HepG2 (cell line): ENCODE results near the gene ARHGEF12. TPM values are rescaled to one million over a fixed set of nuclear protein-coding genes. Genes with fewer than 3 reads are reported as not detected.

ENCODE experiments used
- AHDC1 ChIP-seq: sonication (generic); formaldehyde crosslinking; IDR thresholded peaks from 2 replicates; pipeline ENCODE4 v1.5.1; 2020; ENCODE audit warnings: mild to moderate bottlenecking, missing genetic modification reagents, borderline replicate concordance
- ATF2 ChIP-seq: sonication (generic); formaldehyde crosslinking; IDR thresholded peaks from 2 replicates; pipeline ENCODE4 v1.4.0; 2020; ENCODE audit warnings: missing genetic modification reagents
- CHD4 ChIP-seq: fragments of 200-600 bp; sonication (generic); IDR thresholded peaks from 2 replicates; pipeline ENCODE4 v1.7.0; 2017; ENCODE audit warnings: mild to moderate bottlenecking, low read length, borderline replicate concordance
- EZH2 ChIP-seq: conservative IDR thresholded peaks from 2 replicates; pipeline ENCODE4 v1.6.1; 2012; ENCODE audit warnings: mild to moderate bottlenecking, low read depth, low read length, moderate library complexity
- GATAD2A ChIP-seq: IDR thresholded peaks from 2 replicates; pipeline ENCODE4 v1.6.1; 2016
- HES4 ChIP-seq: sonication (generic); formaldehyde crosslinking; IDR thresholded peaks from 2 replicates; pipeline ENCODE4 v1.9.0; 2021; ENCODE audit warnings: mild to moderate bottlenecking, missing genetic modification reagents, borderline replicate concordance
- NFIB ChIP-seq: sonication (generic); formaldehyde crosslinking; IDR thresholded peaks from 2 replicates; pipeline ENCODE4 v1.9.0; 2021; ENCODE audit warnings: missing genetic modification reagents, mild to moderate bottlenecking, borderline replicate concordance
- PHF20 ChIP-seq: sonication (generic); formaldehyde crosslinking; IDR thresholded peaks from 2 replicates; pipeline ENCODE4 v1.5.0; 2020; ENCODE audit warnings: mild to moderate bottlenecking, missing genetic modification reagents
- RCOR2 ChIP-seq: IDR thresholded peaks from 2 replicates; pipeline ENCODE4 v1.6.1; 2016; ENCODE audit warnings: missing biosample characterization, missing genetic modification reagents
- SNAPC4 ChIP-seq: sonication (generic); formaldehyde crosslinking; IDR thresholded peaks from 2 replicates; pipeline ENCODE4 v1.4.0; 2020; ENCODE audit warnings: mild to moderate bottlenecking, missing genetic modification reagents
- TARDBP ChIP-seq: sonication (generic); formaldehyde crosslinking; IDR thresholded peaks from 2 replicates; pipeline ENCODE4 v1.8.0; 2022; ENCODE audit warnings: mild to moderate bottlenecking, missing genetic modification reagents
- ZBED4 ChIP-seq: sonication (generic); formaldehyde crosslinking; IDR thresholded peaks from 2 replicates; pipeline ENCODE4 v1.4.0; 2020; ENCODE audit warnings: missing genetic modification reagents, borderline replicate concordance
- ZFY ChIP-seq: sonication (generic); formaldehyde crosslinking; IDR thresholded peaks from 2 replicates; pipeline ENCODE4 v1.4.0; 2020; ENCODE audit warnings: missing genetic modification reagents
- ZNF44 ChIP-seq: sonication (generic); formaldehyde crosslinking; IDR thresholded peaks from 2 replicates; pipeline ENCODE4 v1.5.1; 2020; ENCODE audit warnings: mild to moderate bottlenecking, missing genetic modification reagents
- polyA plus RNA-seq, 8 experiments: library from polyadenylated mRNA; depleted of rRNA in 3 of 8; stranded (reverse) in 7 of 8; unstranded in 1 of 8; fragments of >200 nt; fragmentation: Illumina TruSeq in 4 of 8; extraction: Trizol in 4 of 8; gene quantifications; 2 replicates each; pipeline versions ENCODE4 v1.2.1 to v1.2.3, GENCODE V29; 2011 to 2016; ENCODE audit warnings: low read depth in 4 of 8, missing spikeins in 1 of 8, mixed read lengths in 1 of 8; ENCODE audit not compliant: insufficient read depth in 1 of 8
- total RNA-seq, 5 experiments: library from RNA; depleted of rRNA; stranded (reverse); fragments of >200 nt; fragmentation: Illumina TruSeq; extraction: Trizol; gene quantifications; 2 replicates each; pipeline ENCODE4 v1.2.3, GENCODE V29; 2016; ENCODE audit warnings: low read depth in 1 of 5

ARHGEF12 gene
- total and polyA plus RNA-seq, 2 of the 13 experiments (the other 11 are each of a cell fraction or from before 2014, with no cell fraction given), result 17.9 to 54.4 TPM

- no peak for TF ChIP-seq ZNF44 (CRISPR knock-in tag)
- peak; percentile 66 for TF ChIP-seq GATAD2A (CRISPR knock-in tag)
- 0 out of 2 replicates have a peak, but pooled peaks have one; percentile 22 for TF ChIP-seq TARDBP (CRISPR knock-in tag)
- no peak for TF ChIP-seq AHDC1 (CRISPR knock-in tag)
- no peak for TF ChIP-seq HES4 (CRISPR knock-in tag)
- no peak for TF ChIP-seq SNAPC4 (CRISPR knock-in tag)
- no peak for TF ChIP-seq EZH2
- 0 out of 2 replicates have a peak, but pooled peaks have one; percentile 20 for TF ChIP-seq RCOR2 (CRISPR knock-in tag)
- peak; percentile 40; the same call in 1 of the 2 replicates for TF ChIP-seq ZBED4
- TF ChIP-seq PHF20 (CRISPR knock-in tag), result no peak
- TF ChIP-seq NFIB, result no peak
- no peak for TF ChIP-seq CHD4
- TF ChIP-seq ZFY (CRISPR knock-in tag), result no peak
- TF ChIP-seq ATF2 (CRISPR knock-in tag), result 0 out of 2 replicates have a peak, but pooled peaks have one; percentile 22
Observed at GRCh38 chr11:120372296-120372695, 36.1 kb downstream of the ARHGEF12 start (continued).
